ENCODE data around the gene TXLNA.

DNA sequence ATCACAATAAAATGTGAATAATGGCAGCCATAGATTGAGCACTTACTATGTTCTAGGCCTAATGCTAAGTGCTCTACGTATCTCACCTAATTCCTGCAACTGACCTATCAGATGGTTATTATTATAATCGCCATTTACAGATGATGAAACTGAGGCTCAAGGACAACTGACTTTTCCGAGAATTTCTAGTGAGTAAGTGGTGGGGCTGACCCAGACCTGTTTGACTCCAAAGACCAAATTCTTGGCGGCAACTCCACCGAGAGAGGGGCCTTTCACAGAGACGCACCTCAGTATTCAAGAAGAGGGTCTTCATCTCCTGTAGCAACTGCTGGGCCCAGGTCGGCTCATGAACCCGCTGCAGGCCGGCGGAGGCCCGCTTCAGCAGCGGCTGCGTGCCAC is 42.1 kb downstream of the TXLNA start:
- TF ChIP-seq, protein P1, sequence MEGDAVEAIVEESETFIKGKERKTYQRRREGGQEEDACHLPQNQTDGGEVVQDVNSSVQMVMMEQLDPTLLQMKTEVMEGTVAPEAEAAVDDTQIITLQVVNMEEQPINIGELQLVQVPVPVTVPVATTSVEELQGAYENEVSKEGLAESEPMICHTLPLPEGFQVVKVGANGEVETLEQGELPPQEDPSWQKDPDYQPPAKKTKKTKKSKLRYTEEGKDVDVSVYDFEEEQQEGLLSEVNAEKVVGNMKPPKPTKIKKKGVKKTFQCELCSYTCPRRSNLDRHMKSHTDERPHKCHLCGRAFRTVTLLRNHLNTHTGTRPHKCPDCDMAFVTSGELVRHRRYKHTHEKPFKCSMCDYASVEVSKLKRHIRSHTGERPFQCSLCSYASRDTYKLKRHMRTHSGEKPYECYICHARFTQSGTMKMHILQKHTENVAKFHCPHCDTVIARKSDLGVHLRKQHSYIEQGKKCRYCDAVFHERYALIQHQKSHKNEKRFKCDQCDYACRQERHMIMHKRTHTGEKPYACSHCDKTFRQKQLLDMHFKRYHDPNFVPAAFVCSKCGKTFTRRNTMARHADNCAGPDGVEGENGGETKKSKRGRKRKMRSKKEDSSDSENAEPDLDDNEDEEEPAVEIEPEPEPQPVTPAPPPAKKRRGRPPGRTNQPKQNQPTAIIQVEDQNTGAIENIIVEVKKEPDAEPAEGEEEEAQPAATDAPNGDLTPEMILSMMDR (conservative IDR thresholded peaks at IDR 0.05; ENCODE audit: low read depth in 2 of 2), result no peak
- TF ChIP-seq POLR2AphosphoS5 (IDR thresholded peaks at IDR 0.05; ENCODE audit: low read depth) (no peak), EZH2 (IDR thresholded peaks at IDR 0.05; ENCODE audit: low read depth, unreplicated experiment) (no peak), CREB1 (CRISPR knock-in tag; IDR thresholded peaks at IDR 0.05; ENCODE audit: low read depth) (no peak), EZH2phosphoT487 (IDR thresholded peaks at IDR 0.05; ENCODE audit: unreplicated experiment) (no peak)
- TF ChIP-seq, protein P2, sequence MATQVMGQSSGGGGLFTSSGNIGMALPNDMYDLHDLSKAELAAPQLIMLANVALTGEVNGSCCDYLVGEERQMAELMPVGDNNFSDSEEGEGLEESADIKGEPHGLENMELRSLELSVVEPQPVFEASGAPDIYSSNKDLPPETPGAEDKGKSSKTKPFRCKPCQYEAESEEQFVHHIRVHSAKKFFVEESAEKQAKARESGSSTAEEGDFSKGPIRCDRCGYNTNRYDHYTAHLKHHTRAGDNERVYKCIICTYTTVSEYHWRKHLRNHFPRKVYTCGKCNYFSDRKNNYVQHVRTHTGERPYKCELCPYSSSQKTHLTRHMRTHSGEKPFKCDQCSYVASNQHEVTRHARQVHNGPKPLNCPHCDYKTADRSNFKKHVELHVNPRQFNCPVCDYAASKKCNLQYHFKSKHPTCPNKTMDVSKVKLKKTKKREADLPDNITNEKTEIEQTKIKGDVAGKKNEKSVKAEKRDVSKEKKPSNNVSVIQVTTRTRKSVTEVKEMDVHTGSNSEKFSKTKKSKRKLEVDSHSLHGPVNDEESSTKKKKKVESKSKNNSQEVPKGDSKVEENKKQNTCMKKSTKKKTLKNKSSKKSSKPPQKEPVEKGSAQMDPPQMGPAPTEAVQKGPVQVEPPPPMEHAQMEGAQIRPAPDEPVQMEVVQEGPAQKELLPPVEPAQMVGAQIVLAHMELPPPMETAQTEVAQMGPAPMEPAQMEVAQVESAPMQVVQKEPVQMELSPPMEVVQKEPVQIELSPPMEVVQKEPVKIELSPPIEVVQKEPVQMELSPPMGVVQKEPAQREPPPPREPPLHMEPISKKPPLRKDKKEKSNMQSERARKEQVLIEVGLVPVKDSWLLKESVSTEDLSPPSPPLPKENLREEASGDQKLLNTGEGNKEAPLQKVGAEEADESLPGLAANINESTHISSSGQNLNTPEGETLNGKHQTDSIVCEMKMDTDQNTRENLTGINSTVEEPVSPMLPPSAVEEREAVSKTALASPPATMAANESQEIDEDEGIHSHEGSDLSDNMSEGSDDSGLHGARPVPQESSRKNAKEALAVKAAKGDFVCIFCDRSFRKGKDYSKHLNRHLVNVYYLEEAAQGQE (IDR thresholded peaks at IDR 0.05; ENCODE audit: unreplicated experiment), result no peak

Data from GM23338 (cell line).